HG03103 (cell line): ENCODE data around the gene NRN1L.
A peak's percentile ranks its signal among the peaks of the same experiment; 100 is the strongest.
"Not testable (repeated sequence)": the region's sequence is repeated elsewhere in the genome, so short reads cannot be mapped to it uniquely, and the experiment has no call there.

ENCODE experiments used
- ATAC-seq: cut with Tn5 transposase; IDR thresholded peaks from one replicate; pipeline ENCODE4 v1.9.1; 2021; ENCODE audit warnings: low read depth; ENCODE audit not compliant: unreplicated experiment

NRN1L gene

DNA sequence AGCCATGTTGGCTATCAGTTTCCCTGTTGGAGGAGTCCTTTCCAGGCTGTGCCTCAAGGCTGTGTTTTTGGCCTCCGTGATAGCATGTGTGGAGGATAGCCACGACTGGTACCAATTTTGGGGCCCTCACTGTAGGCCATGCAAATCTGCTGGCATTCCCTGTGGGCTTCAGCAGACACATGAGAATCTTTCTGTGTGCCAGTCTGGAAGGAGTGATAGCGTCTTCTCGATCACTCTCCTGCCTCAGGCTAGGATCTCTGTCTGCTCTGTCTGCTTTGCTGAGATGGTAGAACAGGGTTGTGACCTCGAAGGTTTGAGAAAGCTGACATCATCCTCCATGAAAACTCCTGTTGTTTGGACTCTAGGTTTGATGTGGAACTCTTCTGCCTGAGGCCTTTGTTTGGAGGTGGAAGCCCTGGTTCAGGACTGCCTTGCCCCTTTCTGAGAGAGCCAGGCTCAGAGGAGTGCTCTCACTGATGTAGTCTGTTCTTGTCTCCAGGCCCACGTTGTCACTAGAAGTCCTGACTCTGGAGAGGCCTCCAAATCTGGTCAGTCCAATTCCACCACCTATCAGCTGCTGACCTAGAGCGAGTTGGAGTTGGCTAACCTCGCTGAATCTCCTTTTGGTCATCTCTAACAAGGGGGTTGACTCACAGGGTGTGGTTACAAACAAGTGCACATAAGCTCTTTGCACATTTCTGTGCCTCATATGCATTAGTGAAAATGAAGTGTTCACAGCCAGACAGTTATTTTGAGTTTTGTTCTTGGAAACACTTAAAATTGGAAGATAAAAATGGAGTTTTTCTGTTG lies 23.9 kb upstream of the NRN1L start:
- no peak for ATAC-seq

DNA sequence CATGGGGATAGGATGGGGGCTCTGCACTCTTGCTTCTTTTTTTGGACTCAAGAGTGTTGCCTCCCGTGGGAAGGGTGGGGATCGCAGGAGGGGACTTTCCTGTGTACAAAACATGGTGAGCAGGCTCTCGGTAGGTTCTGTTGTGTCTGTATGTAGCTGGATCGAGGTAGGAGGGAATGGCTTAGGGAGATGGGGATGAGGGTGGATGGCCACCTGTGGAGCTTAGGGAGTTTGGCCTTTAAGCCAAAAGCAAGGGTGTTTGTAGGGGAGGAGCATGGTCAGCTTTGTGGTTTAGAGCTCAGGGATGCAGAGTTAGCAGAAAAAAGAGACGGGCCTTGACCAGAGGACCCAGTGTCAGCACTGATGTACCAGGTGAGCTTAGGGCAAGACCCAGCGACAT lies 22.8 kb upstream of the NRN1L start:
- no peak for ATAC-seq

DNA sequence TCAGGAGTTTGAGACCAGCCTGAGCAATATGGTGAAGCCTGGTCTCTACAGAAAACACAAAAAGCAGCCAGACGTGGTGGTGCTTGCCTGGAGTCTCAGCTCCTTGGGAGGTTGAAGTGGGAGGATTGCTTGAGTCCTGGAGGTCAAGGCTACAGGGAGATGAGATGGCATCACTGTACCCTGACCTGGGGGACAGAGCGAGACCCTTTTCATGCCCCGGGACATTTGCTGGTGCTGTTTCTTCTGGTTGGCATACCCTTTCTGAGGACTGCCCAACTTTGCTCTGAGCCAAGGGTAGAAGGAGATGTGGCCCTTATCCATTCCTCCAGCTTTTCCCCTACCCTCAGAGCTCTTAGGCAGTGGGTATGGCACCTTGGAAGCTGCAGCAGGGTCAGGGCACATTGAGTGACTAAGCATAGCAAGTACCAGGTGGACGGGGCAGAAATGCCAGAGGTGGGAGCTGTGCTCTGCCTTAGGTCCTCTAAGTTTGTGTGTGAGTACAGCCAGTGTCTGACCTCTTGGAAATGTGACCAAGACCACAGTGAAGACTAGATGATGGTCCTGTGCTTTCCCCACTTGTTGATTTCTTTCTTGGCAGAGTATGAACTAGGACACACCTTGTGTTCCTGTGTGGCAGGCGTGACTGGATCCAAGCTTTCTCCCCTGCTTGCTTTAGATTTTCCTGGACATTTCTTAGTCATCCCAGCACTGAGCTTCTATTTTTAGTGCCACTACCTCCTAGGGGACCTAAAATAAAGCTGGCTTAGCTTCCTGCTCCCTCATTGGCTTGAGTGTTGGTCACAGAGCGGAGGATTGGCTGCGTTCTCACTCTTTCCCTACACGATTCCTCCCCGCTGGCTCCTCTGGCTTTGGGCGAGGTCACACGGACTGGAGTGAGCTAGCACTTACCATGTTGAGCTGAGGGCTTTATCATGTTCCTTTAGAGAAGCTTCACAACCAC lies 21.8 kb upstream of the NRN1L start:
- no peak for ATAC-seq

DNA sequence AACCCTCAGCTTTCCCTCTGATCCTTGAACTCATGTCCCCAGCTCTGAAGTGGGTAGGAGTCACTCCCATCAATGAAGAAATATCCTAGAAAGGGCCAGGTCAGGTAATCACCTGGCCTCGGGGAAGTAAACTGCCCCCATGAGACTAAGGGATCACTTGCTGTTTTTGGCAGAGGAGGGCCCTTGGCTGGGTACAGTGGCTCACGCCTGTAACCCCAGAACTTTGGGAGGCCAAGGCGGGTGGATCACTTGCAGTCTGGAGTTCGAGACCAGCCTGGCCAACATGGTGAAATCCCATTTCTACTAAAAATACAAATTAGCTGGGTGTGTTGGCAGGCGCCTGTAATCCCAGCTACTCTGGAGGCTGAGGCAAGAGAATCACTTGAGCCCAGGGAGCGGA lies 20.6 kb upstream of the NRN1L start:
- not testable (repeated sequence) for ATAC-seq

DNA sequence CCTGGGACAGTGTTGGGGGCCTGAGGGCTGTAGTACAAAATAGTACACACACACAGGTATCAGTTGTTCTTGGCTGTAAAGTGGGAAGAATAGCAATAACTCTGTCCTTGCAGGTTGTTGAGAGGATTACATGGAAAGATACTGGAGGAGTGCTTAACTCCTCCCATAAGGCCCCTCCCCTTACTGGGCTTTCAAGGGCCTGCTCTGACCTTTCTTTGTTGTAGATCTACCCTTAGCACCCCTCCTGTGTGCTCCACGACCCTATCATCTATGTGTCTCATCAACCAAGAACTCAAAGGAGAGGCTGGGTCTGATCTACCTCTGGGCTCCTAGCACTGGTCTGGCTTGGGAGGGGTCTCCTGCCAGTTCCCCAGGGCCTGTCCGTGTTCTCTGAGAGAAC lies 20.1 kb upstream of the NRN1L start:
- ATAC-seq, result no peak

DNA sequence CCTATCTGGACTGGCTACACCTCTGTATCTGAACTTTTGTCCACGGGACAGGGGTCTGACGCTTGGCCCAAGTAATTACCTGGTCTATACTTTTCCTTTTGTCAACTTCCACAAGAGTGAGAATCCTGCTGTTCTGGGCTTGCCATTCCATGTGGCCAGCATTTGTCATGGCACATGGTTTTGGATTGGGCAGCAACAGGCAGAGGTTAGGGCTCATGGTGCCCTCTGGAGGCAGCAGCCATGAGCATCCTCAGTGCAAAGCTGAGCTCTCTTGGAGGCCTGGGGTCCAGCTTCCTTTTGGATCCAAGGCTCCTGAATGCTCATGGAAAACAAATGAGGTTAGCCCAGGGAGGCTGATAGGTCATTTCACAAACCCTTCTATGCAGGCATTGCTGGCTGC lies 19.4 kb upstream of the NRN1L start:
- ATAC-seq, result no peak

DNA sequence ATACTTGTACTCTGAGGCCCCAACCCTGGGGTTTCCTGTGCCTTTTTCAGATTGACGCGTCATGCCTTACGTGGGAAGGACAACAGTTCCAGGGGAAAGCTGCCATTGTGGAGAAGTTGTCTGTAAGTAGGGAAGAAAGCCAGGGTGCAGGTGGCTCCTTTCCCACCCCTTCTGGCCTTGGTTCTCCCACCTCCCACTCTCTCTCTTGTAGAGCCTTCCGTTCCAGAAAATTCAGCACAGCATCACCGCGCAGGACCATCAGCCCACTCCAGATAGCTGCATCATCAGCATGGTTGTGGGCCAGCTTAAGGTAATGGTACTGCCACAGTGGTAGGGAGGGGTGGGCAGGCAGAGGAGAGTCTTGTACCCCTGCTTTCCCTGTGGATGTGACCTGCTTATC lies 16.4 kb upstream of the NRN1L start:
- no peak for ATAC-seq

DNA sequence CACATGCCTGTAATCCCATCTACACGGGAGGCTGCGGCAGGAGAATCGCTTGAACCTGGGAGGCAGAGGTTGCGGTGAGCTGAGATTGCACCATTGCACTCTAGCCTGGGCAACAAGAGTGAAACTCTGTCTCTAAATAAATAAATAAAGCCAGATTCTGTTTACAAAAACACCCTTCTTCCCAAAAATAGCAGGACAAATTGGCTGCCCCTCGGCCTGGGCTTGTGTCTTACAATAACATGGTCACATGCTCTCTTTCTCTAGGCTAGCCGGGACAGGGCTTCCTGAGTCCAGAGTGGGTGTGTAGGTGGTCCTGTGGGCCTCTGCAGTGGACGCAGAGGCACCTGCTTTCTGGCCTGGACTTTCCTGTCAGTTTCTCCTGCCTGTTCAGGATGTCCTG lies 15.0 kb upstream of the NRN1L start:
- ATAC-seq, result no peak

DNA sequence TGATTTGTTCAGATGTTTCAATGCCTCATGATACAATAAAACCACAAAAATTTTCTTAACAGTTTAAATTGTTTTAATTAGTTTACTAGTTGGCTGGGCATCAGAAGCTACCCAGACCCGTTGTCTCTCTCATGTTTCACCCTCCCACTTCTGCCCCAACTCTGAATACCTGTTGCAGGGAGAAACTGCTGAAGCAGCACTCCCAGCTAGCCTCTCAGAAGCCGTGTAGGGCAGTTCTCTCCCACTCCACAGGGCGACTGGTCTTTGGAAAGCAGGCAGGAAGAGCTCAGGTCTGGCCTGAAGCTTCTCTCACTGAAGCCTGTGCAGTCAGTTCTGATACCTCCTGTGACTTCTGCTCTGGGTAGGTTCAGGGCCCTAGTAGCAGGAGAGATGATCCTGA lies 13.4 kb upstream of the NRN1L start:
- ATAC-seq, result no peak

DNA sequence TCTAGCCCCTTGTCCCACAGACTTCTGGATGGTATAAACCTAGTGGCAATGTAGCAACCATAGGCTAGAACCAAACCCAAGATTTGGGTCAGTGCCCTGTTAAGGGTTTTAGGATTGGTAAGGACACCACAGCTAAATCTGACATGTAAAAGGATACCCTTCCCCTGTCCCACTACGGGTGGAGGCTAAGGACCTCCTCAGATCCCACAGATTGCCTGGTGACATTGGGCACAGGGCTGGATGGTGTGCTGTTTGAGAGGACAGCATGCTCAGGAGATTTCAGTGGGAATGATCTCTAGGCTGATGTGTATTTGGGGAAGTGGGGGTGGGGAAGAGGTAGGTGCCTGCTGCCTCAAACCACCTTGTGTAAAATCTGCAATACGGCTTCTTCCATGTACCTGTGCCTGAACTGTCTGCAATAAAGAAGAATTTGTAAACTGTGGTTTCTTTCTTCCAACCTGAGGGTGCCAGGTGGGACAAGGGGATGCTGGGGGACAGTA lies 12.5 kb upstream of the NRN1L start:
- ATAC-seq, result no peak

DNA sequence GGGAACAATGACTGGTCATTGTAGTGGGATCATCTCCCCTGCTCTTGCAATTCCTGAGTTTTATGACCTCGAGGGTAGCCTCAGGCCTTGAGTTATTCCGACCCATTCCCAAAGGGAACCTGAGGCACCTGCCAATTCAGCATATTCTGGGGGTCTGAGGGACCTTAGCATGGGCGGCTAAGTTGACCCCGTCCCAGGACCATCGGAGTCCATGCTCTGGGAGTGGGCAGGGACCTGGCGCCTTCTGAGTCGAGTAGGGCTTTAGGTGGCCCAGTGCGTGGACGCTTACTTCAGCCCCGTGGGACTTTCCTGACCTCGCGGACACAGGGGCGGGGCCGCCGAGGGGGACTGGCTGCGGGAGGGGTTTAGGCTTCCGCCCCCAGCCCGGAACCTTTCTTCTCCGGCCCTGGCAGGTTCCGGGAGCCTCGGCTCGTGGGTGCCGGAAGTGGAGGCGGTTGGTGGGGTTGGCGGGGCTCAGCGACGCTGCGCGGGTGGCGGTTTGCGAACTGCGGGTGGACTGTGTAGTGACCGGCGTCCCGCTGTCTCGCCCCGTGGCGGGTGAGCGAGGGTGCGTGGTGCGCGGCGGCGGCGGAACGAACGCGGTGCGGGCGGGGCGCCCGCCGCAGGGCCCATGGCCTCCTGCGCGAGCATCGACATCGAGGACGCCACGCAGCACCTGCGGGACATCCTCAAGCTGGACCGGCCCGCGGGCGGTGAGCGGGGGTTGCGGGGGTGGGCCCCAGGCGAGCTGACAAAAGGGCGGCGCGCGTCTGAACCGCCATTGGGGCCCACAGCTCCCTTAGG lies 11.9 kb upstream of the NRN1L start, which contains the start of gene EDC4:
Gene EDC4 (plus strand): TSS at position 422 of the 804 bp plus-strand sequence. CDS start 210 bp downstream, at position 632.
- ATAC-seq, result peak; percentile 69

DNA sequence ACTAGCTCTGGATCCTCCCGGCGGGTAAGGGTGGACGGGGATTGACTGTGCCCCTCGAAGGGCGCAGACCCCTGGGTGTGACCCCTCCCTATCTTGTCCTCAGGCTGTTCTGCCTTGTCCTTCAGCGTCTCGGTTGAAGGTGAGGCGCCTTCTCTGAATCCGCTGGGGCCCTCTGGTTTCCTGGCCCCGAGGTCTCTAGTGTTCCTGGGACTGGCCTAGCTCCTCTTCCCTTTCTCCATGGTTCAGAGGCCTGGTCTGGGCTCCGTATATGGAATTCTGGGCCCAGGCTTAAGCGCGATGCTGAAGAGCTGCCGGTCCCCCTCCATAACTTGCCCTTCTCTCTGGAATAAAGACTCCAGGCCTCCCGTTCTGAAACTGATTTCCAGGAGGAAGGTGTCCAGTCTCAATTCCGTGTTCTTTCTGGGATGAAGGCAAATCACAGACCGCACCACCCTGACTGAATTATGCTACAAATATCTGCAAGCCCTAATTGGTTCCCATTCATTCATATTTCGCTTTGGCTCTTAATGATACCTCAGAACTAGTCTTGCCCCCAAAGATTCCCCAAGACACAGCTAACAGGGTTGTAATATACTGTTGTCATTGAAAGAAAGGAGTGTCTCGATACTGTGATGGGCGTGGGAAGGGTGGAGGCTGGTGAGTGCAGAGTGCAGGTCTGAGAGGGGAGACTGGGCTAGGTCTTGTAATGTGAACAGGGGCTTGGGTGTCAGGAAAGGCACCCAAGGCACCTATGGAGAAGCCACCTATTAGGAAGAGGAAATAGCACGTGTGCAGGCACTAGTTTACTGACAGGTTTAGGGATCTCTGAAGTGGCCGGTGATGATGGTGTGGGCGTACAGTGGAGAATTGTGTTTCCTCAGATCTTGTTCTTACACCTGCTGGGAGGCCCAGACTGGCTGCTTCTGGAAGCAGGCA lies 11.0 kb upstream of the NRN1L start:
- ATAC-seq, result no peak

DNA sequence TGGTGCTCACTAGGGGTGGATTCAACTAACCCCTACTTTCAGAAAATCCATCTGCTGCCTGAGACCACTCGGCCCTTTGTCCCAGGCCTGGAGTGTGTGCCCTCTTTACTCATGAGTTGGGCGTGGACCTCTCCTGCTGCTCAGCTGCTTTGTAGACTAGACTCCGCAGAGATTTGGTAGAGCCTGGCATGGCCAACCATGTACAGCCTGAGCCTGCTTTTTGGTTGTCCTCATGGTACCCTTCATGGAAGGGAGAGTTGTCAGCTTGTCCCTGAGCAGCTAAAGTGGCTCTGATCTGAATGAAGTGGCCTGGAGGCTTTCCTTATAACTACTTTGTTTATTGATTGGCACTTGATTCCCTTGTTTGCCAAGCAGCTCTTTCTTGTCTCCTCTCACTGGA lies 10.3 kb upstream of the NRN1L start:
- no peak for ATAC-seq

DNA sequence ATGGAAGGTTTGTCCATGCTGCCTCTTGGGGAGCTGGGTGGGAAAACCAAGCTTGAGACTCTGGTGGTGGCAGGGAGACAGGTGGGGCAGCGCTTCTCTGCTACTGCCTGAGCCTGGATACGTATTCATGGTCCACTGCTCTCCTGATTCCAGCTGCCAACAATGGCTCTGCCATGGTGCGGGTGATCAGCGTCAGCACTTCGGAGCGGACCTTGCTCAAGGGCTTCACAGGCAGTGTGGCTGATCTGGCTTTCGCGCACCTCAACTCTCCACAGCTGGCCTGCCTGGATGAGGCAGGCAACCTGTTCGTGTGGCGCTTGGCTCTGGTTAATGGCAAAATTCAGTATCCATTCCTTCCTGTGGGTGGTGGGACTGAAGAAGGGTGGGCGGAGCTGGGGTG lies 7.6 kb upstream of the NRN1L start:
- no peak for ATAC-seq

DNA sequence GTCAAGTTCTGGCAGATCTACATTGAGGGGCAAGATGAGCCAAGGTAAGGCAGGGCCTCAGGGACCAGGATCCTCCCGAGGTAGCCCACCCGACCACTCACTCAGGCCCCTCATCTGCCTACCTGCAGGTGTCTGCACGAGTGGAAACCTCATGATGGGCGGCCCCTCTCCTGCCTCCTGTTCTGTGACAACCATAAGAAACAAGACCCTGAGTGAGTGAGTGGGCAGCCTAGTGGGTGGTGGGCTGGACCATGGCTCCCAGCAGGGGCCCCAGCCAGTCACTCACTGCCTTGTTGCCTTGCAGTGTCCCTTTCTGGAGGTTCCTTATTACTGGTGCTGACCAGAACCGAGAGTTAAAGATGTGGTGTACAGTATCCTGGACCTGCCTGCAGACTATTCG lies 6.5 kb upstream of the NRN1L start:
- no peak for ATAC-seq

DNA sequence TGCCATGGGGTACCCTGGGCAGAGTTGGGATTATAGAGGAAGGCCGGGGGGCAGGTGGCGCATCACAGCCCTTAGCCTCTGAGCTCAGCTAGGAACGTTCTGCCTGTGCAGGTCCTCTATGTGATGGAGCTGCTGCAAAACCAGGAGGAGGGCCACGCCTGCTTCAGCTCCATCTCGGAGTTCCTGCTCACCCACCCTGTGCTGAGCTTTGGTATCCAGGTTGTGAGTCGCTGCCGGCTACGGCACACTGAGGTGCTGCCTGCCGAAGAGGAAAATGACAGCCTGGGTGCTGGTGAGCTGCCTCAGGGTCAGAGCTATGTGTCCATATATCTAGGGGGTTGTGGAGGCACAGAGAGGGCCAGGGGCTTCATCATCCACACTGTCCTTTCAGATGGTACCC lies 5.8 kb upstream of the NRN1L start:
- ATAC-seq, result no peak

DNA sequence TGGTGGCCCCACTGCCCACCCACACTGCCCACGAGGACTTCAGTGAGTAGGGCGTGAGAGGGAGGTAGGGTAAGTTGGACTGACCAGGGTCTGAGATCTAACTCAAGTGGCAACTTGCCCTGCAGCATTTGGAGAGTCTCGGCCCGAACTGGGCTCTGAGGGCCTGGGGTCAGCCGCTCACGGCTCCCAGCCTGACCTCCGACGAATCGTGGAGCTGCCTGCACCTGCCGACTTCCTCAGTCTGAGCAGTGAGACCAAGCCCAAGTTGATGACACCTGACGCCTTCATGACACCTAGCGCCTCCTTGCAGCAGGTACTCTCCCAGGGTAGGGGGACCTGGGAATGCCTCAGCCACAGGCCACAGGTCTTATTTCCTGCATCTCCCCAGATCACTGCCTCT lies 5.2 kb upstream of the NRN1L start:
- ATAC-seq, result no peak

DNA sequence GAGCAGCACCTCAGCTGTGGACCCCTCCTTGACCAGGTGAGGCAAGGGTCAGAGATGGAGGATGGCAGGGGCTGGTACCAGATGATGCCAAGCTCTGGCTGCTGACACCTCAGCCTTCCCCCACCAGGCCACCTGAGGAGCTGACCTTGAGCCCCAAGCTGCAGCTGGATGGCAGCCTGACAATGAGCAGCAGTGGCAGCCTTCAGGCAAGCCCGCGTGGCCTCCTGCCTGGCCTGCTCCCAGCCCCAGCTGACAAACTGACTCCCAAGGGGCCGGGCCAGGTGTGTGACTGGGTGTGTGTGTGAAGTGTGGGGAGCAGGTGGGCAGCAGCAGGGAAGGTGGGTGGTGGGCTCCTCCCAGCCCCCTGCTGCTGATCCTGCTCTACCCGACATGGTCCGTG lies 4.7 kb upstream of the NRN1L start:
- ATAC-seq, result no peak

DNA sequence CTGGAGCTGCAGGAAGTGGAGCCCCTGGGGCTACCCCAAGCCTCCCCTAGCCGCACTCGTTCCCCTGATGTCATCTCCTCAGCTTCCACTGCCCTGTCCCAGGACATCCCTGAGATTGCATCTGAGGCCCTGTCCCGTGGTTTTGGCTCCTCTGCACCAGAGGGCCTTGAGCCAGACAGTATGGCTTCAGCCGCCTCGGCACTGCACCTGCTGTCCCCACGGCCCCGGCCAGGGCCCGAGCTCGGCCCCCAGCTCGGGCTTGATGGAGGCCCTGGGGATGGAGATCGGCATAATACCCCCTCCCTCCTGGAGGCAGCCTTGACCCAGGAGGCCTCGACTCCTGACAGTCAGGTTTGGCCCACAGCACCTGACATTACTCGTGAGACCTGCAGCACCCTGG lies 4.1 kb upstream of the NRN1L start:
- no peak for ATAC-seq
